ENCODE data around the gene WDR41.

The WDR41 gene

DNA sequence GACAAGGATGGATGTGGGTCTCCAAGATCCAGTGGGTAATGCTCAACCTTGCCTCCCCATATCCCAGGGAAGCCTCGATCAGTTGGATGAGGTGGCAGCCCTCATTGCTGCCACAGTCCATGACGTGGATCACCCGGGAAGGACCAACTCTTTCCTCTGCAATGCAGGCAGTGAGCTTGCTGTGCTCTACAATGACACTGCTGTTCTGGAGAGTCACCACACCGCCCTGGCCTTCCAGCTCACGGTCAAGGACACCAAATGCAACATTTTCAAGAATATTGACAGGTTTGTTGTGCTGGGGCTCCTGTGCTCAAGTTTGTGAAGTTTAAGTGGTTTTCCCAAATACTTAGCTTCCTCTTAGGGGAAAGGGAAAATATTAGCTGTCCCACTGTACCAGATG lies 74.0 kb downstream of the WDR41 start:
- TF ChIP-seq SIN3A (IDR thresholded peaks at IDR 0.05; ENCODE audit: borderline replicate concordance, insufficient read depth, low read length) (no peak), FOXP2 (optimal IDR thresholded peaks at IDR 0.05; ENCODE audit: borderline replicate concordance, extremely low read depth, extremely low read length, insufficient read depth) (no peak), REST (IDR thresholded peaks at IDR 0.05; ENCODE audit: insufficient read depth in 1 of 2, low read depth in 2 of 2, low read length in 2 of 2) (no peak), TAF1 (IDR thresholded peaks at IDR 0.05; ENCODE audit: borderline replicate concordance, insufficient read depth, low read length) (no peak), POLR2AphosphoS5 (IDR thresholded peaks at IDR 0.05; ENCODE audit: low read depth, low read length) (no peak)

GRCh38 chr5:77413049-77413448 lies 79.1 kb downstream of the WDR41 start:
- TF ChIP-seq TAF1 (IDR thresholded peaks at IDR 0.05; ENCODE audit: borderline replicate concordance, insufficient read depth, low read length) (no peak), POLR2AphosphoS5 (IDR thresholded peaks at IDR 0.05; ENCODE audit: low read depth, low read length) (no peak), REST (IDR thresholded peaks at IDR 0.05; ENCODE audit: insufficient read depth in 1 of 2, low read depth in 2 of 2, low read length in 2 of 2) (no peak), SIN3A (IDR thresholded peaks at IDR 0.05; ENCODE audit: borderline replicate concordance, insufficient read depth, low read length) (no peak), FOXP2 (optimal IDR thresholded peaks at IDR 0.05; ENCODE audit: borderline replicate concordance, extremely low read depth, extremely low read length, insufficient read depth) (no peak)

DNA sequence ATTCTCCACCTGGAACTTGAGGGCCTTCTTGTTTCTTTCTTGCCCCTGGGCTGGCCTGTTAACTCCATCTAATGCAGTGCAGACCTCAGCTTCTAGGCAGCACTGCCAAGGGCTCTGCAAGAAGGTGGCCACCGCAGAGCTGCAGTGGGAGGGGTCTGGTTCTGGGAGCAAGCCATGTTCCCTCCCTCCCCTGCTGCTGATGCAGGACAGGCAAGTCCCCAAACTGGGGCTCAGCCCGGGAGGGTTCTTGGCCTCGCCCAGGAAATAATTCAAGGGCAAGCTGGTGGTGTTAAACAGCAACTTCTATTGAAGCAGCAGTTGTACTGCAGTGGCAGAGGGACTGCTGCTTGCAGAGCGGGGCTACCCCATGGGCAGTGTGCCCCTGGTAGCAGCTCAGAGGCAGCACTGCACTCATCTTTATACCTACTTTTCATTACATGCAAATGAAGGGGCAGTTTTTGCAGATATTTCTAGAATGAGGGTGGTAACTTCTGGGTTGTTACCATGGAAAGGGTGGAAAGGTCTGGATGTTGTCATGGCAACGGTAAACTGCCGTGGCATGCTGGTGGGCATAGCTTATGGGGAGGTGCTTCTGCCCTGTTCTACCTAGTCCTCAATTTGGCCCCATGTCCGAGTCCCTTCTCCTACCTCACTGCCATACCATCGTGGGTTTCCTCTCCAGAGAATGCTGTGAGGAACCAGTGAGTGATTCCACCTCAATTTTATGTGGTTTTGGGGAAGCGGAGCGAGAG lies 82.1 kb downstream of the WDR41 start:
- TF ChIP-seq TAF1 (IDR thresholded peaks at IDR 0.05; ENCODE audit: borderline replicate concordance, insufficient read depth, low read length) (no peak), FOXP2 (optimal IDR thresholded peaks at IDR 0.05; ENCODE audit: borderline replicate concordance, extremely low read depth, extremely low read length, insufficient read depth) (no peak), SIN3A (IDR thresholded peaks at IDR 0.05; ENCODE audit: borderline replicate concordance, insufficient read depth, low read length) (no peak), POLR2AphosphoS5 (IDR thresholded peaks at IDR 0.05; ENCODE audit: low read depth, low read length) (no peak), REST (IDR thresholded peaks at IDR 0.05; ENCODE audit: insufficient read depth in 1 of 2, low read depth in 2 of 2, low read length in 2 of 2) (no peak)

DNA sequence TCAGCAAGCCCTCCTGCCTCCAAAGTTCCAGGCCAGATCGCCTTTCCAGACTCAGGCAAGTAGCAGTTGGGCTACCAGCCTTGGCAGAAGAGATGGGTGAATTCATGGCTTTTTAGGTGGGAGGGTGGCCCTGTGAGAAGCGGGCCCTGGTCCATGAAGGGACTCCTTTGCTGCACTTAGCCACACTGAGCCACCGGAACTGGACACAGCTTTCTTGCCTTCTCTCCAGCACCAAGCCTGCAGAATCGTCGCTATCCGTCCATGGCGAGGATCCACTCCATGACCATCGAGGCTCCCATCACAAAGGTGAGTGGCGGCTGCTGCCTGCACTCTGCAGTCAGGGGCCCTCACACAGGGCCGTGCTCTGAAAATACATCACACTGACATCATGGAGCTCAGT lies 85.0 kb downstream of the WDR41 start:
- TF ChIP-seq POLR2AphosphoS5 (IDR thresholded peaks at IDR 0.05; ENCODE audit: low read depth, low read length) (no peak), FOXP2 (optimal IDR thresholded peaks at IDR 0.05; ENCODE audit: borderline replicate concordance, extremely low read depth, extremely low read length, insufficient read depth) (no peak), SIN3A (IDR thresholded peaks at IDR 0.05; ENCODE audit: borderline replicate concordance, insufficient read depth, low read length) (no peak), TAF1 (IDR thresholded peaks at IDR 0.05; ENCODE audit: borderline replicate concordance, insufficient read depth, low read length) (no peak), REST (IDR thresholded peaks at IDR 0.05; ENCODE audit: insufficient read depth in 1 of 2, low read depth in 2 of 2, low read length in 2 of 2) (no peak)

Measured in PFSK-1 (cell line).